ENCODE measurements around the gene LTC4S. TPM values are rescaled to one million over a fixed set of nuclear protein-coding genes. Genes with fewer than 3 reads are reported as not detected.

Gene LTC4S
- polyA plus RNA-seq, 3 donors = 0.65 to 2.1 (median 0.69) TPM

GRCh38 chr5:179791881-179792611, 1.7 kb upstream of the LTC4S start:
- Histone ChIP-seq H3K4me2 (replicated peaks; ENCODE audit: extremely low read depth, low read length, poor library complexity, severe bottlenecking) (peak overlapping the region; percentile 84), H3K9me3 (replicated peaks in 1 of 2; ENCODE audit: control insufficient read depth in 1 of 2, insufficient read depth in 1 of 2, low read length in 2 of 2) (no peaks in the 10 kb centered on the region), H3K9ac (ENCODE audit: insufficient read depth, low read length, poor library complexity, severe bottlenecking) (peak overlapping the region; percentile 19), H2AFZ (ENCODE audit: insufficient read depth, low read depth, low read length, poor library complexity, severe bottlenecking) (no peak overlapping the region), H3K79me2 (ENCODE audit: insufficient read depth, low read length) (peaks cover 4% of the 10 kb centered on the region), H4K20me1 (ENCODE audit: insufficient read depth, low read length) (peaks cover 35% of the 10 kb centered on the region), H3K36me3 (replicated peaks in 1 of 2; ENCODE audit: control insufficient read depth in 1 of 2, insufficient read depth in 2 of 2, low read length in 2 of 2) (peaks cover 0 to 4% of the 10 kb centered on the region in 2 donors), H3K27me3 (ENCODE audit: control insufficient read depth in 2 of 2, insufficient read depth in 2 of 2, low read length in 2 of 2) (no peaks in the 10 kb centered on the region), H3K4me3 (replicated peaks in 1 of 3; ENCODE audit: low read depth in 2 of 3, low read length in 3 of 3) (no peak overlapping the region), H3K27ac (ENCODE audit: low read depth in 1 of 2, low read length in 2 of 2) (peak overlapping the region; percentile 34 to 36), H3K4me1 (ENCODE audit: control insufficient read depth in 1 of 2, insufficient read depth in 2 of 2, low read length in 2 of 2) (peaks cover 51 to 54% of the 10 kb centered on the region in 2 donors)
- no peak for DNase-seq
- Mint-ChIP-seq H3K4me1 (peaks cover 41% of the 10 kb centered on the region), H3K27ac (peak overlapping the region in 4 of 7 donors; percentile 30 to 75 (median 72)), H3K36me3 (peaks cover 0 to 5% of the 10 kb centered on the region in 2 donors), H3K27me3 (ENCODE audit: low read depth in 3 of 3) (peaks cover 0 to 3% (median 0%) of the 10 kb centered on the region in 3 donors), H3K4me3 (peak overlapping the region in 1 of 2 donors; percentile 43), H3K9me3 (peaks cover 0 to 3% (median 0%) of the 10 kb centered on the region in 7 donors)
- intact Hi-C loops (cut with micrococcal nuclease) = loop anchor here in 1 of 2 donors (2.0 to 10.0 kb wide), 2 partner anchors 13 to 57 kb away; partner anchors contain the start of gene MAML1
- WGBS (ENCODE audit: insufficient coverage) = 20% methylated on average over 15 of the region's 15 CpGs
- TF ChIP-seq CTCF (IDR thresholded peaks at IDR 0.05) = no peak

GRCh38 chr5:179792612-179793467, 946 bp upstream of the LTC4S start:
- H4K20me1 ChIP-seq (ENCODE audit: insufficient read depth, low read length) = peaks cover 43% of the 10 kb centered on the region
- peak overlapping the region; percentile 25 for H2AFZ ChIP-seq (ENCODE audit: insufficient read depth, low read depth, low read length, poor library complexity, severe bottlenecking)
- H3K27me3 Mint-ChIP-seq (ENCODE audit: low read depth in 3 of 3) = peaks cover 0 to 3% (median 0%) of the 10 kb centered on the region in 3 donors
- TF ChIP-seq CTCF (IDR thresholded peaks at IDR 0.05) = no peak
- 13% methylated on average over 22 of the region's 24 CpGs for WGBS (ENCODE audit: insufficient coverage)
- peak overlapping the region; percentile 64 to 83 for H3K4me3 Mint-ChIP-seq
- intact Hi-C loops (cut with micrococcal nuclease) = loop anchor here in 1 of 2 donors (2.0 to 10.0 kb wide), 2 partner anchors 14 to 58 kb away; partner anchors contain the start of gene MAML1
- H3K27ac Mint-ChIP-seq = peak overlapping the region in 6 of 7 donors; percentile 25 to 83 (median 68)
- peak in 2 of 3 donors; percentile 61 to 74 for DNase-seq
- H3K9ac ChIP-seq (ENCODE audit: insufficient read depth, low read length, poor library complexity, severe bottlenecking) = peak overlapping the region; percentile 19
- no peaks in the 10 kb centered on the region for H3K9me3 ChIP-seq (replicated peaks in 1 of 2; ENCODE audit: control insufficient read depth in 1 of 2, insufficient read depth in 1 of 2, low read length in 2 of 2)
- H3K4me2 ChIP-seq (replicated peaks; ENCODE audit: extremely low read depth, low read length, poor library complexity, severe bottlenecking) = peak overlapping the region; percentile 84
- peak overlapping the region in 1 of 2 donors; percentile 16 for H3K27ac ChIP-seq (ENCODE audit: low read depth in 1 of 2, low read length in 2 of 2)
- peaks cover 5 to 11% of the 10 kb centered on the region in 2 donors for H3K36me3 ChIP-seq (replicated peaks in 1 of 2; ENCODE audit: control insufficient read depth in 1 of 2, insufficient read depth in 2 of 2, low read length in 2 of 2)
- peaks cover 42% of the 10 kb centered on the region for H3K4me1 Mint-ChIP-seq
- no peaks in the 10 kb centered on the region for H3K27me3 ChIP-seq (ENCODE audit: control insufficient read depth in 2 of 2, insufficient read depth in 2 of 2, low read length in 2 of 2)
- H3K4me1 ChIP-seq (ENCODE audit: control insufficient read depth in 1 of 2, insufficient read depth in 2 of 2, low read length in 2 of 2) = peaks cover 52 to 55% of the 10 kb centered on the region in 2 donors
- peaks cover 4 to 11% of the 10 kb centered on the region in 2 donors for H3K36me3 Mint-ChIP-seq
- H3K4me3 ChIP-seq (replicated peaks in 1 of 3; ENCODE audit: low read depth in 2 of 3, low read length in 3 of 3) = peak overlapping the region in 1 of 3 experiments; percentile 63
- H3K79me2 ChIP-seq (ENCODE audit: insufficient read depth, low read length) = peaks cover 4% of the 10 kb centered on the region
- H3K9me3 Mint-ChIP-seq = peaks cover 0 to 3% (median 0%) of the 10 kb centered on the region in 7 donors
